HG03565 (cell line): ENCODE data around the gene OR11A1.

Experiments used
- ATAC-seq: cut with Tn5 transposase; IDR thresholded peaks from one replicate; pipeline ENCODE4 v1.9.1; 2021; ENCODE audit warnings: mild to moderate bottlenecking, moderate library complexity; ENCODE audit not compliant: unreplicated experiment

OR11A1 gene

GRCh38 chr6:29456971-29457370, at the start of gene OR11A1, which contains the start of gene OR2H1:
TSS of gene OR11A1 (minus strand) at chr6:29457071. CDS start at chr6:29427641, 29,430 bp downstream.
TSS of gene OR2H1 (plus strand) at chr6:29457155. CDS start at chr6:29461770, 4,615 bp downstream.
- ATAC-seq, result no peak

- no peak for ATAC-seq
Observed at GRCh38 chr6:29506446-29507067, 49.7 kb upstream of the OR11A1 start.

DNA sequence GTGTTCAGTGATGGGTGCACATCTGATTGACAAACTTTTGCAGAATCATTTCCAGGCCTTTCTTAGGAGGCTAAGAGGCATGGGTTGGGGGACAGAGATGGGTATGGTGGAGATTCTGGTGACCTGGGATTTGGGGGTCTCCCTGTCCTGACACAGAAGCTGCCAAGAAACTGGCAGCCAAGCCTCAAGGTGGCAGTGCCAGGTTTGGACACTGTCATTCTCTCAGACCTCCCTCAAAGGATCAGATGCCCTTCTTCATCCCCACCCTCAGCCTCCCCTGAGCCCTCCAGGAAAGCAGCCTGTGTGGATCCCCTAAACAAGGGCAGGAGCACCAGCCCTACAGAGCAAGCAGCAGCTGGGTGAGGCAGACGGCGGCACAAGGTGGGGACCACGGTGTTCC, 48.9 kb upstream of the OR11A1 start:
- no peak for ATAC-seq

- no peak for ATAC-seq
Observed at GRCh38 chr6:29504961-29505360, 48.1 kb upstream of the OR11A1 start.

DNA sequence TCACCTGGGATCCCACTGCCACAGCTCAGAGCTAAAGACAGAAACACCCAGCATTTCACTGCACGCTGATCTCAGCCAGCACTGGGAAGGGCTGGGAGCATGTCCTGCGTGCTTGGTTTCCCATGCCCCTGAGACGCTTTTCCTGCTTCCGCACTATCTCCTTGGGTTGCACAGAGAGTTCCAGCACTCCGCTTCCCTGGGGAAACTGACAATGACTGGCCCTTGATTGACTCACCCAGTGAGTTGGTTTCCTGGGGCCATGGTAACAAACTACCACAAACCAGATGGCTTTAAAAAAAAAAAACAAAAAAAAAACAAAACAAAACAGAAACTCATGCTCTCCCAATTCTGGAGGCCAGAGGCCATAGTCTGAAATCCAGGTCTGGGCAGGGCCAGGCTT, 45.7 kb upstream of the OR11A1 start:
- no peak for ATAC-seq

GRCh38 chr6:29502181-29502580, 45.3 kb upstream of the OR11A1 start:
- ATAC-seq, result no peak

DNA sequence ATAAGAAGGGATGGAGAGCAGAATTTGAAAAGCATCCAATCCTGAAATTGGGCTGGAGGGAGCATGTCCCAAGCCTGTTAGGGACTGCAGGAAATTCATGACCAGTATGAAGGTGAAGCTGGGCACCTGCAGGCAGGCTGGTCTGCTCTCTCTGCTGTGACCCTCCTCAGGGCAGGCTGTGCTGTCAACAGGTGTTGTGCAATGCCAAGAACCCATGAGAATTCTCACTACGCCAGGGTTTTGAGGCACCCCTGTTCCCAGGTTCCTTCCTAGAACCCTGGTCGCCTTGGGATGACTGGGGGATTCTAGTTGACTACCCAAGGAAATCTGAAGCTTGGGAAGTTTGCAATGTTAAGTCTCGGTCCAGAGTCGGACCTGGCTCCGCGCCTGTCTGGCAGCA, 44.2 kb upstream of the OR11A1 start:
- ATAC-seq, result no peak

DNA sequence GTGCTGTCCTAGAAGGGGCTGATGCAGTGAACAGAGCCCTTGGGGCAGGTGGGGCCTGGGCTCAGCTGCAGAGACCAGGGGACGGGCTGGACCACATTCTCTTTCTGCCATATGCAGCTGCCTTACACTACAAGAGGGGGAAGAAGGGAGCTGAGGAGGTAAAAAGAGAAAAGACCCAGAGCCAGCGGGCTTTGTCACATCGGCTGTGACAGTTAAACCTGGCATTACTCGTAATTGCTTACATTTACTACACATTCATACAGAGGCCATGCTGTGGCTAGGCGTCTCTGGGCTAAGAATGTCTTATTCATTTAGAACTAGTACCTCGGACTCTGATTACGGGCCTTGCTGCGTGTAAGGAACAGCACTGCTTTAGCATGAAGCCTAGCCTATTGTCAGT, 43.7 kb upstream of the OR11A1 start:
- no peak for ATAC-seq

- ATAC-seq, result no peak
Observed at GRCh38 chr6:29499704-29500103, 42.8 kb upstream of the OR11A1 start.

- no peak for ATAC-seq
Observed at GRCh38 chr6:29496961-29497360, 40.1 kb upstream of the OR11A1 start.

DNA sequence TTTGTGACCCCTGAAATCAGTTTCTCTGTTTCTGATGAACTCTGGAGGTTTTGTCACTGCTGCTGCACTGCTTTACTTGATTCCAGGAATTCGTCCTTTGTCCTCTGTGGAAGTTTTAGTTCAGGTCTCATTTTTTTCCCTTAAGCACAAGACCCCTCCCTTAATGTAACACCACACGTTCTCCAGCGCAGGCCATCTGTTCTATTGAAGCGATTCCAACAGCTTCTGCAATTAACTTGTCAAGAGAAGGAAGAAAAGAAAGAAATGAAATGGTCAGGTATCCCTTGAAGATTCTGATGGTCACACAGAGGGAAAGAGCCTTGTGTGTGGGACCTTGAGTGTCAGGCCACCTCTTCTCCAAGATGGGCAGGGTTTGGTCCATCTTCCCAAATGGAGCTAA, 38.7 kb upstream of the OR11A1 start:
- no peak for ATAC-seq

DNA sequence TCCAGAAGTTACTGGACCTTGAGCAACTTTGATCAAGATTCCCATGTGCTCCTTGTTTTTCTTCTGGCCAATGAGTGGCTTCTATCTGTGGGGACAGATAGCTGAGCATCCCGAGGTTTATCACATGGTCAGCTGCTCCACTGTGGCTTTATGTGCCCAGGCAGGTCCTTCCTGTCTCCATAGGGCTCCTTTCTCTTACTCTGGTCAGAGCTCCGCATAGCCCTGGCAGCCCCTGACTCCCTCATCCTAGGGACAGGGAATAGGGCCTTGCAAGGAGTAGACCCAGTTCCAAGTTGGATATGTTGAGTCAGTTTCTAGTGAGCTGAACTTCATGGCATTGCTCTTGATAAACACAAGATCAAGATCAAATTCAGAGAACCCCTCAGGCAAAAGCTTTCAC, 37.3 kb upstream of the OR11A1 start:
- no peak for ATAC-seq

DNA sequence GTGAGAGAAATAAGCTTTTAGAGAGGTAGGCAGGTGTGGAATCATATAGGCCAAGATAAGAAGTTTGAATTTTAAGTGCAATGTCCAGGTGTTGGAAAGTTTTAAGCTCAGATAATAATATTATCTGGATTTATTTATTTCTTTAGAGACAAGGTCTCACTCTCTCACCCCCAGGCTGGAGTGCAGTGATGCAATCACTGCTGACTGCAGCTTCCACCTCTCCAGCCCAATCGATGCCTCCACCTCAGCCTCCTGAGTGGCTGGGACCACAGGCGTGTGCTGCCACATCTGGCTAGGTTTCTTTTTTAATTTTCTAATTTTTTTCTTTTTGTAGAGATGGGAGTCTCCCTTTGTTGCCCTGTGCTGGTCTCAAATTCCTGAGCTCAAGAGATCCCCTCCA, 36.4 kb upstream of the OR11A1 start:
- ATAC-seq, result no peak

- ATAC-seq, result no peak
Observed at GRCh38 chr6:29491574-29491973, 34.7 kb upstream of the OR11A1 start.

- ATAC-seq, result no peak
Observed at GRCh38 chr6:29490552-29490951, 33.7 kb upstream of the OR11A1 start.

GRCh38 chr6:29490055-29490454, 33.2 kb upstream of the OR11A1 start:
- ATAC-seq, result no peak

DNA sequence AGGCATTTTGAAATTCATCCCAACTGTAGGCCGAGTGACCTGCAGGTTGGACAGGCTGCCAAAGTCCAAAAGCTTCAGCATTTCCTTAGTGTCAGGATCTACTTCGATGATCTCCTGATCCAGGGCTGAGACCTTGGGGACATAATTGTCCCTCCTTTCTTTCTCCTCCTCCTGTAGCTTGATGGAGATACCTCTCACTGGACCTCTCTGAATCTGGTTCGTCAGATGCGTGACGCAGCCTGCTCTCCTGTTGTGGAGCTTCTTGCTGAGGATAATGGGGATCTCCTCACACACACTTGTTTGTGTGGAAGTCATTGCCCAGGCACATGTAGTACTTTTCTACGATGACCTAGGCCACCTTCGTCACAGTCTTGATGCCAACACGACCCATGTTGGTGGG, 32.4 kb upstream of the OR11A1 start:
- no peak for ATAC-seq

DNA sequence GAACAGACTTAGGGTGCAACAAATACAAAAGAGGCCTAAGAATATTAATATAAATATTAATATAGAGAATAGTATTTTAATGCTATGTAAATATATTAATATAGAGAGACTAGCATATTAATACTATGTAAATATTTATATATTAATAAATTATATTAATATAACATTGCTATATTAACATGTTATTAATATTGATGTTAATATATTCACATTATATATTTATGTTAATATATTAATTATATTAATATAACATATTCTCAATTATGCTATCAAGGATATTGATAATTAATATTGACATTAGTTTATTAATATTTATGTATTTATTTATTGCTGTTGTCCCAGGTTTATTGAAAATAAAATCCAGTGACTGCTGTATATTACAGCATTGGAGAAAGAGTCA, 32.0 kb upstream of the OR11A1 start:
- ATAC-seq, result no peak

DNA sequence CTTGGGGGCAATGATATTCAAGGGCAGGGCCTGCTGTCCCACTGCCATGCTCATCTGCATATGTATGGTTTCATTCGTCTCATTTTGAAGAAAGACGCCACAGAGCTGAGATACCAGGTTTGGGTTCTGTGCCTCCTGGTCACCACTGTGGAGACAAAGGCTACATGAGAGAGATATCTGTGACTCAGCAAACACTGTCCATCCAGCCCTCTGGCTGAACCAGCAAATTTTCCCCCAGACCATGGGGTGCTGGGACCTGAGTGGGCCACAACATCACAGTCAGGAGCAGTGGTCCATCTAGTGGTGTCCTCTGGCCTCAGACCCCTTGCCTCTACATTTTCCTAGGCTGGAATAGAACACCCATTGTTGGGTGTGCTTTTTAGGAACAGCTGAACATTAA, 30.8 kb upstream of the OR11A1 start, which contains the start of gene MAS1L:
MAS1L (minus strand) TSS at position 297 of the 400 bp plus-strand sequence; CDS start at position 243, 54 bp downstream.
- ATAC-seq, result no peak

DNA sequence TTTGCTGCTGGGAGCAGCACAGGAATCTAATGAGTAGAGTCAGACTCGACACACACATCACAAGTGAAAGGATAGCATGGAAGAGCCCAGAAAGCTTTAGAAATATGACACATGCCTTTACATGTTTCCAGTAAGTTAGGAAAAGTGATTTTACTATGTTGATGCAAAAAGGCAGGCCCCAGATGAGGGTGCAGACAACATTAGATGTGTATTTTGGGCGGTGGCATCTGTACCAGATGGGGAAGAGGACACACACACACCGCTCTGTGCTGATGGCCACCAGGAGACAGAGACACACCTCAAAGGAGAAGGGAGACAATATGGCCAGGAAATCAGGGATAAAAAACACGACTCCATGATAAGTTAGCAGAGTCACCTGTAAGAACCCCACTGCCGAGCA, 30.3 kb upstream of the OR11A1 start:
- ATAC-seq, result no peak

- ATAC-seq, result no peak
Observed at GRCh38 chr6:29486577-29486976, 29.7 kb upstream of the OR11A1 start.

DNA sequence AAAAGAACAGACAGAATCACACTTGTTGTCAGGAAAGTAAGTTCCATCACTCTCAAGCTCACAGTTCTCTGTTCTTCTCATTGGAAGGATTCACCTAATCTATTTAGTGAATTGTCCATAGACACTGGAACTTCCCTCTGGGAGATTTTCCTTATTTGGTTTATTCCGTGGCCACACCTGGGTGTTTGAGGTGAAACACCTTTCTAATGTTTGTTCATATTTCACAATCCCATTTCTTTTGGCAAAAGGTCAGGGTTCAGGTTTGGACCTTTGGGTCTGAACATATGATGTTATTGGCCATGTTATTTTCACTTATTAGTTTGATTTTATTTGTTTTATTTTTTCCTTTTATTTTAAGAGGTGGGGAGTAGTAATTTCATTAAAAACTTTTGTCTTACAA, 26.9 kb upstream of the OR11A1 start:
- ATAC-seq, result no peak

DNA sequence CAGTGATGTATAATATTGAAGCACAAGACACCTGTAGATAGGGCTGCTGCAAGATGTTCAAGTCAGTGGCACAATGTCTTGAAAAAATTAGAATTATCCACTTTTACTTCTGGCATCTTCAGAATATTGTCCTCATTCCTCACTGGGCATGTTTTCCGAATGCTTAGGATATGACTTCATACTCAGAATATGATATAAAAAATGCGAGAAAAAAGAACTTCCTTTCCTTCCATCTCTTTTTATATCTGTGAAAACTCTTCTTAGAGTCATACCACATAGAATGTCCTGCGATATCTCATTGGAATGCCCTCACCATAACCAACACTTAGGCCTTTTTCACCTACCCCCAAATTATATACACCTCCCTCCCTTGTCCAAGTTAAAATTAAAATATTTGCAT, 26.3 kb upstream of the OR11A1 start:
- no peak for ATAC-seq
